Measurements from ENCODE around the gene AKR1D1.
"Not testable (repeated sequence)": the region's sequence is repeated elsewhere in the genome, so short reads cannot be mapped to it uniquely, and the experiment has no call there.

The AKR1D1 gene

DNA sequence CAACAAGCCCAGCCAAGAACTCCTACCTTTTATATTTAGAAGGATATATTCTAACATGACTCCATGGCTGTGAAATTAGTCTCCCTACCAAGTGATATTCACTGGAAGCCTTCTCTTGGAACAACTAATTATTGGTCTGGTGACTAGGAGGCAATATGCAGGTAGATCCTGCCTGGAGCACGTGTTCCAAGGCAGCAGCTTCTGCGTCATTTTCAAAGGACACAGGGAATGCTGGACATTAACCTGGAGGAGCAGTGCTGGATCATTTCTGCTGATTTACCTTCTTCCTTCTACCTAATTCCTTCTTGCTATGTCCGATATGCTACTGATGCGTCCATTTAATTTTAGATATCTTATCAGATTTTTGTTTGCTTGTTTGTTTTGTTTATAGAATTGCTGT lies 5.6 kb downstream of the AKR1D1 start:
- Histone ChIP-seq H3K9ac (ENCODE audit: low read depth, low read length) (no peak overlapping the region), H3K4me1 (ENCODE audit: insufficient read depth, low read length) (no peaks in the 10 kb centered on the region), H3K36me3 (ENCODE audit: insufficient read depth, low read length) (no peaks in the 10 kb centered on the region), H3K9me3 (ENCODE audit: control insufficient read depth, insufficient read depth, low read length) (no peaks in the 10 kb centered on the region; the same call in 1 of the 2 replicates)

DNA sequence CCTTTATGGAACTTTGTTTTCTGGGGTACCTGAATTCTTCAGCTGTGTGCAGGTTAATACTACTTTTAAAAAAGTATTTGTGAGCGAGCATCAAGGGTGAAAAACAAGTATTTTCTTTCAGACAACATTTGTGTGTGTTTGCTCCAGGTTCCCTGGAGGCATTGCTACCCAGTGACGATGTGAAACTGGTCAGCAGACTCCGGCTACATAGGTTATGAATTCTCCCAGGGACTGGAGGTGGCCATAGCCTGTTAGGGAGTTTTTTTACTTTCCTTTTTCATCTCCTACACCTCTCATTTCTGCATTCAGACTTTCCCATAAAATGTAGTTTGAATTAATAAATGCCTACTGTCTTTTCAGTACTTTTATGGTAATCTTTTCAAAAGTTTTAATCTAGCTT lies 7.6 kb downstream of the AKR1D1 start:
- H3K4me1 ChIP-seq (ENCODE audit: insufficient read depth, low read length): no peaks in the 10 kb centered on the region
- H3K9me3 ChIP-seq (ENCODE audit: control insufficient read depth, insufficient read depth, low read length): peaks cover 3% of the 10 kb centered on the region; the same call in 1 of the 2 replicates
- H3K36me3 ChIP-seq (ENCODE audit: insufficient read depth, low read length): no peaks in the 10 kb centered on the region
- no peak overlapping the region for H3K9ac ChIP-seq (ENCODE audit: low read depth, low read length)

DNA sequence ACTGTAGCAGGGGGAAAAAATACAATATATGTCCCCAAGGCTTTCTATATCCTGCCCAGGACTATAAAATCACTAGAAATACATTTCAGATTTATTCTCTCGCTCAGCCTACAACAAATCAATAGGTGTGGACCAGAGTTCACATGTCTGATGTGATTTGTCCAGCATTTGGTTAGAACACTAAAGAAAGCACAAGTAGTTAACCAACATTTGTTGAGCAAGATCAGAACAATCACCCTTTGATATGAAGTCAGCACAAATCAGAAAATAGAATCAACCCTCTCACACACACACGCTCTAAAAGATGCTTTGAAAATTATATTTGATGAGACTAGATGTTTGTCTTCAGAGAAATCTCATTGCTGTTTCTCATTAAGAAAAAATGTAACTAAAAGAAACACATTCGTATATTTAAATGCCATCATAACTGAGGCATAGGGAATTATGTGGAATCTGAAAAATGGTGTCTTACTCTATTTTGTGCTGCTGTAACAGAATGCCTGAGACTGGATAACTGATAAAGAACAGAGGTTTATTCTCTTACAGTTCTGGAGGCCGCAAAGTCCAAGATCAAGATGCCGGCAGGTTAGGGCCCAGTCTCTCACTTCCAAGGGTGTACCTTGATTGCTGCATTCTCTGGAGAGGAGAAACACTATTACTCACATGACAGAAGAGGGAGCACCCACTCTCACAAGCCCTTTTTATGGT lies 10.5 kb downstream of the AKR1D1 start:
- H3K9me3 ChIP-seq (ENCODE audit: control insufficient read depth, insufficient read depth, low read length): peaks cover 3% of the 10 kb centered on the region; the same call in 1 of the 2 replicates
- no peak overlapping the region for H3K9ac ChIP-seq (ENCODE audit: low read depth, low read length)
- no peaks in the 10 kb centered on the region for H3K4me1 ChIP-seq (ENCODE audit: insufficient read depth, low read length)
- no peaks in the 10 kb centered on the region for H3K36me3 ChIP-seq (ENCODE audit: insufficient read depth, low read length)

DNA sequence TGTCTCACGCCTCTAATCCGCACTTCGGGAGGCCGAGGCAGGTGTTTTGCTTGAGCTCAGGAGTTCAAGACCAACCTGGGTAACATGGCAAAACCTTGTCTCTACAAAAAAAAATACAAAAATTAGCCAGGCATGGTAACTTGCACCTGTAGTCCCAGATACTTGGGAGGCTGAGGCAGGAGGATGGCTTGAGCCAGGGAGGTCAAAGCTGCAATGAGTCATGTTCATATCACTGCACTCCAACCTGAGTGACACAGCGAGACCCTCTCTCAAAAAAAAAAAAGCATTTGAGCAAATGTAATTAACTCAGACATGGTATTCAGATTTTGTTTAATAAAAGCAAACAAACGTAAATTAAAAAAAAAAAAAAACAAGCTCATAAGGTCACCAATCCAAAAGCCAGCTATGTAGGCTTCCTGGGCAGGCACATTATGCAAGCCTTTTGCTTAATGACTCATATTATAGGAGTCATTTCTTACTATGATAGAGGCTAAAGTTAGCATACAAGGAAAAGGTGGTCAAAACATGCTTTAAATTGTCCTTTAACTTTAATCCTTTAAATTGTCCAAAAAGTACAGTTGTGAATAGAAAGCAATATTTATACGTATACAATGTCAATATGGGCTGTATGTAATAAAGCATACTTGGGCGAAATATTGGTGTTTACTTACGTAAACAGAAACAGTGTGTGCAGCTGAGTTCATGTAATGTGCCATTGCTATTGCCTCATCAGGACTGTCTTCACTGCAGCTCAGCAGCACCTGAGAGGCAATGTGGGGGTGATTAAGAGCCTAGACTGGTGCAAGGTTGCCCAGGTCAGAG lies 13.0 kb downstream of the AKR1D1 start:
- no peaks in the 10 kb centered on the region for H3K4me1 ChIP-seq (ENCODE audit: insufficient read depth, low read length)
- no peak overlapping the region; the same call in 1 of the 2 replicates for H3K9ac ChIP-seq (ENCODE audit: low read depth, low read length)
- no peaks in the 10 kb centered on the region for H3K36me3 ChIP-seq (ENCODE audit: insufficient read depth, low read length)
- peaks cover 3% of the 10 kb centered on the region; the same call in 1 of the 2 replicates for H3K9me3 ChIP-seq (ENCODE audit: control insufficient read depth, insufficient read depth, low read length)

DNA sequence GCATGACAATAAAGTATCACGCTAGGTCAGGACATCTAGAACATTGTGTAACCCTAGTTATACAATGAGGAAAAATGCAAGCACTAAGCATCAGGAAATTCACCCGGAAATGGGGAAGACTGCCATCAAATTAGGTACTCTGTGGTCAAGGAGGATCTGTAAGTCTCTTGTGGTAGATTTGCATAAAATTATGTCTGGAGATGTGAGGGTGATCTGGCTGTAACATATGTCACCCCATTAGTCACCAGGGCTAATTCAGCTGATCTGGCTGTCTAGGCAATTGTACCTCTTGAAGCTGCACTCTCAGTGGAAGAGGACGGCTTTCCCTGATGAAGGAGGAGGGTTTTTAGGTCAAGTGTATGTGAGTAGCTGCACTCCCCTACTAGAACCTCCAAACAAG lies 14.8 kb downstream of the AKR1D1 start:
- no peaks in the 10 kb centered on the region for H3K36me3 ChIP-seq (ENCODE audit: insufficient read depth, low read length)
- H3K4me1 ChIP-seq (ENCODE audit: insufficient read depth, low read length): no peaks in the 10 kb centered on the region
- peaks cover 3% of the 10 kb centered on the region; the same call in 1 of the 2 replicates for H3K9me3 ChIP-seq (ENCODE audit: control insufficient read depth, insufficient read depth, low read length)
- no peak overlapping the region for H3K9ac ChIP-seq (ENCODE audit: low read depth, low read length)

DNA sequence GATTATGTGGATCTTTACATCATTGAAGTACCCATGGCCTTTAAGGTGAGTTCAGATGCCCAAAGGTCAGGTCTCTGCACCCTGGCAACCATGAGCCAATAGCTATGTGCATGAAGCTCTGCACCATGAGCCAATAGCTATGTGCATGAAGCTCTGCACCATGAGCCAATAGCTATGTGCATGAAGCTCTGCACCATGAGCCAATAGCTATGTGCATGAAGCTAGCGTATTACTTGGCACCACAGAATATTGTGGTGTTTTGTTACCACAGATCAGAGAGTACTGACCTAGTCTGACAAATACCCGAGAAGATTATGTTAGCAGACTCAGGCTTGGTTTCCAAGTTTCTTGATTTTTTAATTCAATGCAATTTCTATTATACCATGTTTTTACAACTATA lies 15.6 kb downstream of the AKR1D1 start:
- H3K9ac ChIP-seq (ENCODE audit: low read depth, low read length); H3K9me3 ChIP-seq (ENCODE audit: control insufficient read depth, insufficient read depth, low read length); H3K4me1 ChIP-seq (ENCODE audit: insufficient read depth, low read length); H3K36me3 ChIP-seq (ENCODE audit: insufficient read depth, low read length): not testable (repeated sequence)

DNA sequence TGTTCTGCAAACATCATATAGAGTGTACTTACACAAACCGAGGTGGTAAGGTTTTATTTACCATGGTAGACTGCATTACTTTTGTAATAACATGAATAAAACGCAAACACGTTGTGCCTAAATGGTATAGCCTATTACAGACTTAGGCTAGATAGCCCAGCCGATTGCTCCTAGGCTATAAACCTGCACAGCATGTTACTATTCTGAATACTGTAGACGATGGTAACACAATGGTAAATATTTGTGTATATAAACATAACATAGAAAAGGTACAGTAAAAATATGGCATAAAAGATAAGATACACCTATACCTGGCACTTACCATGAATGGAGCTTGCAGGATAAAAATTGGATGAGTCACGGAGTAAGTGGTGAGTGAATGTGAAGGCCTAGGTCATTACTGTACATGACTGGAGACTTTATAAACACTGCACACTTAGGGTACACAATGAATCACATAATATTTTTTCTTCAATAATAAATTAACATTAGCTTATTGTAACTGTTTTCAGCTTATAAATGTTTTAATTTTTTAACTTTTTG lies 16.3 kb downstream of the AKR1D1 start:
- H3K9ac ChIP-seq (ENCODE audit: low read depth, low read length): no peak overlapping the region
- H3K9me3 ChIP-seq (ENCODE audit: control insufficient read depth, insufficient read depth, low read length): no peaks in the 10 kb centered on the region
- no peaks in the 10 kb centered on the region for H3K36me3 ChIP-seq (ENCODE audit: insufficient read depth, low read length)
- H3K4me1 ChIP-seq (ENCODE audit: insufficient read depth, low read length): no peaks in the 10 kb centered on the region

DNA sequence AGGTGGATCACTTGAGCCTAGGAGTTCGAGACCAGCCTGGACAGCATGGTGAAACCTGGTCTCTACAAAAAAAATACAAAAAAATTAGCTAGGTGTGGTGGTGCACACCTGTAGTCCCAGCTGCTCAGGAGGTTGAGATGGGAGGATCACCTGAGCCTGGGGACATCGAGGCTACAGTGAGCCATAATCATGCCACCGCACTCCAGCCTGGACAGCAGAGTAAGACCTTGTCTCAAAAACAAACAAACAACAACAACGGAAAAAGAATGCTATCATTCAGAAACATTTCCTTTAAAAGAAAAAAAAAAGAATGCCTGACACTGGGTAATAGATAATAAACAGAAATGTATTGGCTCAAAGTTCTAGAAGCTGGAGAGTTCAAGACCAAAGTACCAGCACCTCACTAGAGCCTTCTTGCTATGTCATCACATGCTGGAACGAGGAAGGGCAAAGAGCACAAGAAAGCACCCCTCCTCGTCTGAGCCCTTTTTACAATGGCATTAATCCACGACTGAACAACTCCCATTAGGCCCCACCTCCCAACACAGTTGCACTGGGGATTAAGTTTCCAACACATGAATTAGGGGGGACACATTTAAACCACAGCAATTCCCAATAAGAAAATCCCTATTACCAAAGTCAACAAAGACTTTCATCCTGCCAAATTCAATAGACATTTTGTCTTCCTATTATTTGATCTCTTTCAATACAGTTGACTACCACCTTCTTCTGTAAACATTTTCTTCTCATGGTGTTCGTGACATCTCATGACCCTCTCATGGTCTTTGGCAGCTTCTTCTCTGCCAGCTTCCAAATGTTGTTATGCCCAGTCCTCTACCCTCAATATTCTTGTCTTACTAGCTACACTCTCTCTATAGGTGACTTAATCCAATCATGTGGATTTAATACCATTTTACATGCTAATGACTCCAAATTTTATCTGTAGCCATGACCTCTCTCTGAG lies 20.0 kb downstream of the AKR1D1 start:
- H3K4me1 ChIP-seq (ENCODE audit: insufficient read depth, low read length): no peaks in the 10 kb centered on the region
- no peaks in the 10 kb centered on the region for H3K9me3 ChIP-seq (ENCODE audit: control insufficient read depth, insufficient read depth, low read length)
- no peaks in the 10 kb centered on the region for H3K36me3 ChIP-seq (ENCODE audit: insufficient read depth, low read length)
- H3K9ac ChIP-seq (ENCODE audit: low read depth, low read length): no peak overlapping the region

DNA sequence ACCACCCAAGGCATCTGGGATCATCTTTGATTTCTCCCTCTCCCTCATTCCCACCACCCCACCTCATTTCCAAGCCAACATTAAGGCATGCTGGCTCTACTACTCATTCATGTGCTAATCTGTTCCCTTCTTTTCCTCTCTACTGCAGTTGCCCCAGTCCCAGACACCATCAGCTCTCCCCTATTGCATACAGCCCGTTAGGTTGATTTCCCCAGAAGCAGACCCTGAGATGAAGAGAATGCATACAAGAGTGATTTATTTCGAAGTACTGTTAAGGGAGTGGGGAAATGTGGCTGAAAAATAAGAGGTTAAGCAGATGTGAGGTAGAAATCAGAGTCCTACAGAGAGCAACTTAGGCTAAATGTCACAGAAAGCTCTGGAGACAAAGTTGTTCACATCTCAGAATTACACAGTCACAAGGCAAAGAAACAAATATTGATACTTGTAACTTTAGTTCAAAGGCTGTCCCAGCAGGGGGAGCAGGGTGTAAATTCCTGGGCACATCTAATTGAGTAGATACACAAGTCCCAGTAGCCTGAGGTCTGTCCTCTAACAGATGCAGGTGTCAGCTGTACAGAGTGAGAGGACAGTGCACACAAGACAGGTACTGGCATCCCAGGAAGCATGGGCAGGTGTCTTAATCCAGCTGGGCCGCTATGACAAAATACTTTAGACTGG lies 20.9 kb downstream of the AKR1D1 start:
- Histone ChIP-seq H3K9ac (ENCODE audit: low read depth, low read length) (no peak overlapping the region), H3K36me3 (ENCODE audit: insufficient read depth, low read length) (no peaks in the 10 kb centered on the region), H3K9me3 (ENCODE audit: control insufficient read depth, insufficient read depth, low read length) (no peaks in the 10 kb centered on the region), H3K4me1 (ENCODE audit: insufficient read depth, low read length) (no peaks in the 10 kb centered on the region)

DNA sequence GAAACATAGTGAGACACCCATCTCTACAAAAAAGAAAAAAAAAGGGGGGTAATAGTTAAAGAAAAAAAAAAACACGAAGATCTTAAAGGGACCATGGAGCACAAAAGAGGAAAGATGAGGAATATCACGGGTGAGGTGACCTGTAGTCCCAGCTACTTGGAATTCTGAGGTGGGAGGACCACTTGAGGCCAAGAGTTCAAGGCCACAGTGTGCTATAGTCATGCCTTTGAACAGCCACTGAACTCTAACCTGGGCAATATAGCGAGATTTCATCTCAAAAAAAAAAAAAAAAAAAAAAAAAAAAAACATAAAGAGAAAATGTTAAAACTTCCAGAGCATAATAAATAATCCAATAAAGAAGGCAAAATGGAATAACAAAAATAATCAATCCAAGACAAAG lies 23.6 kb downstream of the AKR1D1 start:
- no peaks in the 10 kb centered on the region for H3K9me3 ChIP-seq (ENCODE audit: control insufficient read depth, insufficient read depth, low read length)
- H3K9ac ChIP-seq (ENCODE audit: low read depth, low read length): no peak overlapping the region
- H3K36me3 ChIP-seq (ENCODE audit: insufficient read depth, low read length): no peaks in the 10 kb centered on the region
- H3K4me1 ChIP-seq (ENCODE audit: insufficient read depth, low read length): no peaks in the 10 kb centered on the region

DNA sequence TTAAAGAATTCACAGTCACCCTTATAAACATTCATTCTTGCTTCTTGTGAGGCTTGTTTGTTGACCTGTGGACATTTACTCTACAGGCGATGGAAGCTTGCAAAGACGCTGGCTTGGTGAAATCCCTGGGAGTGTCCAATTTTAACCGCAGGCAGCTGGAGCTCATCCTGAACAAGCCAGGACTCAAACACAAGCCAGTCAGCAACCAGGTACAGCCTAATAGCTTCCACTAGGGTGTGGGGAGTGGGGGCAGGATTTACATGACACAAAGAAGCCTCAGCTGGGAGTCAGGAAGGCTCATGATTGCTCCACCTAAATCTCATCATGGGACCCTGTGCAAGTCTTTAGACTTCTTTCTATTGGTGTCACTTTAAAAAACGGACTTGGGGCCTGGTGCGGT lies 29.0 kb downstream of the AKR1D1 start:
- Histone ChIP-seq H3K9ac (ENCODE audit: low read depth, low read length) (no peak overlapping the region), H3K9me3 (ENCODE audit: control insufficient read depth, insufficient read depth, low read length) (no peaks in the 10 kb centered on the region), H3K36me3 (ENCODE audit: insufficient read depth, low read length) (no peaks in the 10 kb centered on the region), H3K4me1 (ENCODE audit: insufficient read depth, low read length) (no peaks in the 10 kb centered on the region)

DNA sequence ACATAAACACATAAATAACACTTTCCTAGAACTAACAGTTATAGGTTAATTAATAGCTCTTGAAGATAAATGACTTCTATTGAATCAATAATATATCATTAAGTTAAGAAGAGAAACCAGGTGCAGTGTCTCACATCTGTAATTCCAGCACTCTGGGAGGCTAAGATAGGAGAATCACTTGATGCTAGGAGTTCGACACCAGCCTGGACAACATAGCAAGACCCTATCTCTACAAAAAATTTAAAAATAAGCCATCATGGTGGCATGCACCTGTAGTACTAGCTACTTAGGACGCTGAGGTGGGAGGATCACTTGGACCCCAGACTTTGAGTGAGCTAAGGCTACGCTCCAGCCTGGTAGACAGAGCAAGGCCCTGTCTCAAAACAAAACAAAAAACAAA lies 38.8 kb downstream of the AKR1D1 start:
- Histone ChIP-seq H3K9me3 (ENCODE audit: control insufficient read depth, insufficient read depth, low read length) (no peaks in the 10 kb centered on the region), H3K36me3 (ENCODE audit: insufficient read depth, low read length) (no peaks in the 10 kb centered on the region), H3K4me1 (ENCODE audit: insufficient read depth, low read length) (no peaks in the 10 kb centered on the region), H3K9ac (ENCODE audit: low read depth, low read length) (no peak overlapping the region)

DNA sequence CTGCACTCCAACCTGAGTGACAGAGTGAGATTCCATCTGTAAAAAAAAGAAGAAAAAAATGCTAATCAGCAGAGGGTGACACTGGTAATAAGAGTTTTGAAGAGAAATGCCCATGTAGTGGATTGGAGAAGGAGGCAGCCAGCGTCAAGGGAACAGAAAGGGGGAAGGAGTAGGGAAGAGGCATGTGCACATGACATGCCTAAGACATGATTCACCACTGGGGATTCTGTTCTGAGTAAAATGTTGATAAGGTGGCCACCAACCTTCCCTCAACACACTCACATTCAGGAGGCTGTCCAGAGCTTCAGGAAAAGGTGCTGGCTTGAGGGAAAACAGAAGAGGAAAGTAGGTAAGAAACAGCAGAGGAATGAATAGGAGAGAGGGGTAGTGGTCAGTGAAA lies 39.9 kb downstream of the AKR1D1 start:
- H3K9ac ChIP-seq (ENCODE audit: low read depth, low read length): no peak overlapping the region
- no peaks in the 10 kb centered on the region for H3K4me1 ChIP-seq (ENCODE audit: insufficient read depth, low read length)
- no peaks in the 10 kb centered on the region for H3K36me3 ChIP-seq (ENCODE audit: insufficient read depth, low read length)
- no peaks in the 10 kb centered on the region for H3K9me3 ChIP-seq (ENCODE audit: control insufficient read depth, insufficient read depth, low read length)

DNA sequence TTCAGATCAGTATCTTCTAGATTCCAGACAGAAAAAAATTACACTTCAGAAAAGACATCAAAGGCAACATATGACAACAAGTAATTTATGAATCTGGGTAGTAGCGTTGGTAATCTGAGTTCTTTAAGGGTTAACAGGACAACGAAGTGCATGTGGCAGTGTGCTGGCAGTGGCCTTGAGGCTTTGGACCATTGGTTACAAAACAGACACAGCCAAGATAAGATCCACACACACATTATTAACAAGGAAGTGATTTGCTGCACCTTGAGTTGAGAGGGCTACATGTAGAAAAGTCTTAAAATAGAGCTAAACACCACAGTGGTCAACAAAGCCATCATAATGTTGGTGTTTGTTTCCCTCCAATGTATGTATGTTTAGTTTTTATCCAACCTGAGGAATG lies 40.6 kb downstream of the AKR1D1 start:
- no peaks in the 10 kb centered on the region for H3K9me3 ChIP-seq (ENCODE audit: control insufficient read depth, insufficient read depth, low read length)

More for the DNA sequence above, 40.6 kb downstream of the AKR1D1 start:
- Histone ChIP-seq H3K9ac (ENCODE audit: low read depth, low read length) (no peak overlapping the region), H3K36me3 (ENCODE audit: insufficient read depth, low read length) (no peaks in the 10 kb centered on the region), H3K4me1 (ENCODE audit: insufficient read depth, low read length) (no peaks in the 10 kb centered on the region)
